CD4-positive, alpha-beta T cell treated with Interleukin-4 for 1 hour (primary cell): ENCODE measurements around the gene FGD4.
"Not testable (repeated sequence)": the region's sequence is repeated elsewhere in the genome, so short reads cannot be mapped to it uniquely, and the experiment has no call there.

Experiments
- DNase-seq, 2 donors: peaks; one replicate each; pipeline ENCODE4 v3.0.0-alpha.2; 2020 to 2022

The FGD4 gene

GRCh38 chr12:32532422-32532821 is 133.1 kb downstream of the FGD4 start:
- DNase-seq = no peak

- no peak for DNase-seq
Observed at GRCh38 chr12:32532951-32533350, 133.6 kb downstream of the FGD4 start.

DNA sequence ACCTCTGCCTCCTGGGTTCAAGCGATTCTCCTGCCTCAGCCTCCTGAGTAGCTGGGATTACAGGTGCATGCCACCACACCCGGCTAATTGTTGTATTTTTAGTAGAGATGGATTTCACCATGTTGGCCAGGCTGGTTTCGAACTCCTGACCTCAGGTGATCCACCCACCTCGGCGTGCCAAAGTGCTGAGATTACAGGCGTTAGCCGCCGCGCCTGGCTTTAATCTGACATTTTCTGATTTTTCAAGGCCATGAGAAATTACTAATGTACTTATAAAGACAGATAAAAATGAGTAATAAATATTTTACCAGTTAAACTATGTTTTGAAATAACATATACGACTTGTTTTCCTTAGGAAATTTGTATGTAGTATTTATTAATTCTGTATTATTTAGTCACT is 134.1 kb downstream of the FGD4 start:
- not testable (repeated sequence) for DNase-seq

DNA sequence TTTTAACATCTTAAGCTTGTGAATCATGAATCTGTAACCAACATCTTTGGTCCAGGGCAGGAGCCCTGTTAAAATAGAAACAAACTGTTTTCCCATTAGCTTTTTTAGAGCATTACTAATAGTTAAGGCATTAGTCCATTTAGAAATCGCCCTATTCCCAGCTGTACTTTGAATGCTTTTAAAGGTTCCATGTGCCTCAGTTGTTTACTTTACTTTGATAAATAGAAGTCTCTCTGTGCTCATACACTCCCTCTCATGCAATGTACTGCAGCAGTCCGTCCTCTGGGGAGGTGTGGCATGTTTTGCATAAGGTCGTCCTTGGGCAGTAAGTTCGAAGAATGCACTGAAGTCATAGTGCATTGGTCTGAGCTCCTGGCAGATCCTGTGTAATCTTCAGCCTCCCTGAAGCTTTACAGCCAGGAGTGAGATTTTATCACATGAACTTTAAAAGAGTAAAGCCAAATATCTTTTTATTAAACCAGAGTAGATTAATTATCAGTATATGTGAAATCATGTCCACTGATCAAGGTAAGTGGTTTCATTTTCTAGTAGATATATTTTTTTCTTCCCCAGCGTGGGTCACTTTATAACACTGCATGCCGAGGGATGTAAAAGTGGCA is 134.7 kb downstream of the FGD4 start:
- peak in 1 of 2 donors; percentile 24 for DNase-seq

DNA sequence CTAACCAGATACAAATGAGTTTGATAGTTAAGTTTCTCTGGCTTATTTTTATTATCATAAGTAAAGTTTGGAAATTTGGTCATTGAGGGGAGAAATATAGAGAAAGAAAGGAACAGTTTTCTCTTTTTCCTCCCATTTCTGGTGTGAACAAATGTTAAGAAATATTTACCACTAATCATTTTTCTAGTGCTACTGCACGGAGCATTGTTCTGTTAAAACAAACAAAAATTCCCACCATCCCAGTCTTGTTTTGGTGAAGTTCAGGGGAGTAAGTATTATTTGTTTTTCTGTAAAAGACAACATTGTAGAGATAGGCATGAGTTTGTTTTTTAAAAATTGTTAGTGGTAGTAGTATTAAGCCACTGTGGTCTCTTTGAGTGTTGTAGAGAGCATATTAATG is 135.3 kb downstream of the FGD4 start:
- DNase-seq = no peak

DNA sequence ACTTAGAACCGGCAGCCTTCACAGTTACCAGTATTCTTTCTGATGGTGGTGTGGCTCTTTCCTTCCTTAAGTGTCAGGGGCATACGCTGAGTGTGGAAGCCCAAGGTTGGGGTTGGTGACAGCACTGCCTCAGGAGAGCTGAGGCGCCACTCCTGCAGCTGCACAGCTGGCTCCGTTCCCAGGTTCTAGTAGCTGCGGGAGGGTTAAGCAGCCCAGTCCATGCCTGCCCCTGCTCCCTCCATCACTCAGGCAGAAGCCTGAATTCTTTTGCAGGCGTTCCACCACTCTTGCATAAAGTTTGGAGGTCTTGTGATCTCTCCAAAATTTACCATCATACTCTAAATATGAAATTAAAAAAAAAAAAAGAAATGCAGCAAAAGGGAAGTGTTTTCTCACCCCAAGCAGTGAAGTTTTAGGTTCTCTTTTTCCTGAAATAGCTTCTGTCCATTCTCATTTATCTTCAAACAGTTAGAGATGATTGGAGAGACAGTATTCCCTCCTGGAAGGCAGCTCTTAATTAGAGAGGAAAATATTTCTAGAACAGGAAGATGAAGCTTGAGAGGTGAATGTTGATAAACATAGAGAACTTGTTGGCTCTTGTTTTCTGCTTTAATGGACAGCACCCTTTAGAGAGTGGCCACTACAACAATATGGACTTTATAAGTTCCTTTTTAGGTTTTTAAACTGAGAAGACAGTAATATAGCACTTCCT is 136.1 kb downstream of the FGD4 start:
- peak in 1 of 2 donors; percentile 30 for DNase-seq

DNA sequence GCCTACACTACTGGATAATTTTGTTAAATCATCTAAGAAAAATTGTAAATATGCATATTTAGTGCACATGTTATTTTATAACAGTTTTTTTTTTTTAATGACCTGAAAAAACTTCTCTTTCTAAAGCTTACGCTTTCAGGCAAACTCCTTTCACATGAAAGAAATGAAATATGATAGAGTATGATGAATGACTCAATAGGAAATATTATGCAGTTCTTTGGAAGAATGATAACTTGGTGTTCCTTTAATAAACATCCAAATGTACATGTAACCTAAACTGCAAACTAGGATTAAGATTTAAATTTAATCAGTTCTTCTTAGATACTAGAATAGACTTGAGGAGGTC is 136.6 kb downstream of the FGD4 start:
- DNase-seq = no peak

- DNase-seq = no peak
Observed at GRCh38 chr12:32541754-32542374, 142.5 kb downstream of the FGD4 start.

DNA sequence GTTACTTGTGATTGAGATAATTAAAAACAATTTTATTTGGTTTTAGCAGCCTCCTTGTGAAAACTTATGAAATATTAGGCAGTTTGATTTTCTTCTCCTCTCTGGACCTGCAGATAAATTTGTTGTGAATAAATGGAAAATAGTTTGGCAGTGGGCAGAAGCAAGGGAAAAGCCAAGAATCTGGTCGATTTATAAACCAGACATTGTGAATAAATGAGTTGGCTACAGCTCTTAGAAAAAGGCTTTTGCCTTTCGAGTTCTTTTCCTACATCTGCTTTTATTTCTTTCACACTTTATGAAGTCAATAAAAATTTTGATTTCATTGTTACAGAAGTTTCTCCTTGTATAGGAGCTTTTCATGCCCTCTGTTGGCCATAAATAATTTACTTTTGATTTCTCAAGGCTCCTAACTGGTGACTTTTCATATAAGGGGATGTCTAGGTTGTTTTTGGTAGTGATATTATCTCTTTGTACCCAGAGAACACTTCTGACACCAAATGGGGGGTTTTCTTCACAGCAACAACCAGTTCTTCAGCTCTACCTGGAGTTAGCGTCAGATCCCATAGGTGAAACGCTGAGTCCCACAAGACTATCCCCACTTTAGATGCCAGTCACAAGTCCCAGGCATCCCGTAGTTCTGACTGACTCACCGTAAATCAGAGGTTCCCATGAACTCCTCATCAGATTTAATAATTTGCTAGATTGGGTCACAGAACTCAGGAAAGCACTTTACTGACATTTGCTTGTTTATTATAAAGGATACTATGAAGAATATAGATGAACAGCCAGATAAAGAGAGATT is 143.3 kb downstream of the FGD4 start:
- no peak for DNase-seq

- no peak for DNase-seq
Observed at GRCh38 chr12:32544893-32545292, 145.5 kb downstream of the FGD4 start.

DNA sequence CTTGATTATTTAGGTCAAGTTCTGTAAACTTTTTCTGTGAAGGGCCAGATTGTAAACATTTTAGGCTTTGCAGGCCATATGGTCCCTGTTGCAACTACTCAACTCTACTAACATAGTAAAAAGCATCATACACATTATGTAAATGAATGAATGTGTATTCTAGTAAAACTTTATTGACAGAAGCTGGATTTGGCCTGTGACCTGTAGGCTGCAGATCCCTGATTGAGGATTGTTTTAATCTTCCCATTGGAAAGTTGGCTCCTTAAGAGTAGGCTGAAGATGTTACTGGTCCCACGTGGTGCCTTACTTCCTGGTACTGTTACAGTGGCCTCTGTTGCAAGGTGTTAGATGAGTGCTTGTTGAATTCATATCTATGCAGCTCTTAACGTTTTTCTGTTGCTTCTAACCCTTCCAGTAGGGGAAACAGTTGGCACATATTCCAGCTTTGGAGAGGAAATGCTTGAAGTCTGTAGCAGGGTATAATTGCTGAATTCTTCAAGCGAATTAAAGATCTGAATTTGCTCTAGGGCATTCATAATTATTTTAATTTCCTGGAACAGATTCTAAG is 146.1 kb downstream of the FGD4 start:
- no peak for DNase-seq

DNA sequence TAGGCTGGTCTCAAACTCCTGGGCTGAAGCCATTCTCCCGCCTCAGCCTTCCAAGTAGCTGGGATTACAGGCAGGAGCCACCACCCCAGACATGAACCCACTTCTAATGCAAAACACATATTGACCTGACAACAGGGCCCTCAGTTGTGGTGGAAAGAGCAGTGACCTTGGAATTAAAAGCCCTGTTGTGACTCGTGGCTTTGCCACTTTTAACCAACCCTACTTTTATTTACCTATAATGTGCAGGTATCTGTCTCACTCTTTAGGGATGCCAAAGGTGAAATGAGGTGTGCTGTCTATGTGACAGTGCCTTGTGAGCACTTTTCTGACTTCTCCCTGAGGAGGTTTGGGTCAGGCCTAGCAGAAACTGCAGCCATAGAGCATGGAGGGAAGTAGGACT is 146.9 kb downstream of the FGD4 start:
- no peak for DNase-seq

DNA sequence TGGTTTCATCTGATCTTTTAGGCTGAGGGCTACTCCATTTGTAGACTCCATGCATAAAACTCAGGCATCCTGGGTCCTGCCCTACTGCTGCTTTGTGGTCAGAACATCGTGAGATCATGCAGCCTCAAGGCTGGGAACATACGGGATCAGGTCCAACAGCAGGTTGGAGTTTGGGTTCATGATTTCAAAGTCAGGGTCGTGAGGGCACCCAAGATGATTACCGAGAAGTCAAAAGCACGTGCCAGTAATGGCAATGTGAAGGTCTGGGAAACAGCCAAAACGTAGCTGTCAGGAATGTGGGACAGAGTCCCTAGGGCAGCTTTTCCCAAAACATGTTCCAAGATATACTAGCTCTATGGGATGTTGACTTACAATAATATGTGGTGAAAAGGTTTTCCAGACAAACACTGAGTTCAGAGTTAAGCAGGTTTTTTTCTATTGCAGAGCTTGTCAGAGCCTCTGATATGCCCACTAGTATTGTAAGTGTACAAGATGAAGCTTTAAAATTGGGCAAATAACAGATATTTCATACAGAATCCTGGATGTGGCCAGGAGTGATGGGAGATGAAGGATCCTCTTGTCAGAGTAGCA is 149.4 kb downstream of the FGD4 start:
- no peak for DNase-seq

DNA sequence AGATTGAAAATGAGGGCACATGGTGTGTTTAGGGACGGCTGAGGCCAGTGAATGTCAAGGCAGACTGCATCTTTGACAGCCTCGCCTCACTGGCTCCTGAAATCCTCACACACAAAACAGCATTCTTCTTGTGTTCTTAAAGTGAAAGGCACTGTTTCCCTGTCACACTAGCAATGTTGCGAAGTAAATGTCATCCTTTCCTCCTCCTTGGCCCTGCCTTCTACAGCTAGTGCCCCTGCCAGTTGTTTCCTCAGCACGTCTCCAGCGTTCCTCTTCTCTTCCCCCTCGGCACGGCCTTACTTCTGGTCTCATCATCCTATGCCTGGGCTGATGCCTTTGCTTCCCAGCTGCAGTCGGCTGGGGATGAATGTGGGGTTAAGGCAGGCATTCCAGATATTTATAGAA is 150.3 kb downstream of the FGD4 start:
- DNase-seq = no peak

GRCh38 chr12:32551058-32551457 is 151.7 kb downstream of the FGD4 start:
- DNase-seq = no peak

- DNase-seq = peak in 1 of 2 donors; percentile 3
Observed at GRCh38 chr12:32558903-32559302, 159.5 kb downstream of the FGD4 start.

- DNase-seq = no peak
Observed at GRCh38 chr12:32559434-32559833, 160.1 kb downstream of the FGD4 start.

GRCh38 chr12:32560520-32560919 is 161.2 kb downstream of the FGD4 start:
- no peak for DNase-seq

DNA sequence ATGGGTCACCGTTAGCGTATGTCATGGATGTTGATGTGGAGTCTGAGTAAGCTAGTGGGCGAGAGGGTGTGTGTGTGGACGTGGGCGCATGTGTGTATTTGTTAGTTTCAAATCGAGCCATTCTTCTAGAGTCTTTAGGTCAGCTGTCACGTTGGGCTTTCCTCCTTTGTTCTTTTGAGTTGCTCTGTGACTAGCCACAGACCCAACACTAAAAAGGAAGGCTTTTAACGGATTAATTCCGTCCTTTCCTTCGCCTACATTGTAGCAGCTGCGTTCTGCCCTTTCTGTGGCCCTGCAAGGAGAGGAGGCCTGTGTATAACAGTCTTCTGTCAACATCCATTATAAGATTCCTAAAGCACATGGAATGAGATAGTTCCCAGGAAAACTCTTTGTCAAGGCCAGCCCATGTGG is 162.6 kb downstream of the FGD4 start:
- no peak for DNase-seq

DNA sequence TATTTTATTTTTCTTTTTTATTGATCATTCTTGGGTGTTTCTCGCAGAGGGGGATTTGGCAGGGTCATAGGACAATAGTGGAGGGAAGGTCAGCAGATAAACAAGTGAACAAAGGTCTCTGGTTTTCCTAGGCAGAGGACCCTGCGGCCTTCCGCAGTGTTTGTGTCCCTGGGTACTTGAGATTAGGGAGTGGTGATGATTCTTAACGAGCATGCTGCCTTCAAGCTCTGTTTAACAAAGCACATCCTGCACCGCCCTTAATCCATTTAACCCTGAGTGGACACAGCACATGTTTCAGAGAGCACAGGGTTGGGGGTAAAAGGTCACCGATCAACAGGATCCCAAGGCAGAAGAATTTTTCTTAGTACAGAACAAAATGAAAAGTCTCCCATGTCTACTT is 163.1 kb downstream of the FGD4 start:
- not testable (repeated sequence) for DNase-seq

GRCh38 chr12:32566663-32567295 is 167.4 kb downstream of the FGD4 start:
- DNase-seq = no peak

DNA sequence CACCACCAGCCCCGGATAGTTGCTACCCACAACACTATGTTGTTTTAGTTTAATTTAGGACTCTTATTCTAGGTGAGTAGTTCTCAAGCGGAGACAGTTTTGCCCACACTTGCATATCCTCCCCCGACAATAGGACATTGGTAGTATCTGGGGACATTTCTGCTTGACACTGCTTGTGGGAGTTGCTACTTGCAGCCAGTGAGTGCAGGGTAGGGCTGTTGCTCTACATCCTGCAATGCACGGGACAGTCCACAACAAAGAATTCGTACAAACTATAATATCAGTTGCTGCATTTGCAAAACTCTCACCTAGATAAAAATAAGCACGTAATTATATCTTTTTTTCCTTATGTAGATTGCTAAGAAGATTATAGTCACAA is 167.9 kb downstream of the FGD4 start:
- DNase-seq = no peak
